Measurements from ENCODE around the gene DCC.

The DCC gene

DNA sequence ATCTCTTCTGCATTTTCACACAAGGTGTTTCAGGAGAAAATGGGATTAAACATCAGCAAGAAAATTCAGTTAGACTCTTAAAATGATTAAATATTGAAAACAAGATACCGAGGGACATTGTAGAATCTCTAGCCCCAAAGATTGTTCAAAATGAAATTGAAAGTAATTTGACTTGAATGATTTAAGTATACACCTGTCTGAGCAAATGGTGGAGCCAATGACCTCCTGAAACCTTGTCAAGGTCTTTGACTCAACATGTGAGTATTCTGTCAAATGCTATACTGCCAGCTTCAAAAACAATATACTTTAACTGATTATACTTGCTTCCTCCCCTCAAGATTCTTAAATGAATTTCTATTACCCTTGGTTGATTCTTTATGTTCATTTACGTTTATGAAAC is 411.0 kb downstream of the DCC start:
- DNase-seq (ENCODE audit: low spot score in 2 of 2) (no peak), ATAC-seq (replicated peaks; ENCODE audit: extremely low read depth, poor library complexity, severe bottlenecking) (no peak)
- H3K27ac Mint-ChIP-seq (ENCODE audit: low read depth) = no peak overlapping the region
- H3K27me3 Mint-ChIP-seq = no peaks in the 10 kb centered on the region
- H3K4me3 Mint-ChIP-seq = no peak overlapping the region
- H3K4me1 Mint-ChIP-seq = no peaks in the 10 kb centered on the region
- H3K9me3 Mint-ChIP-seq = peaks cover 6% of the 10 kb centered on the region
- H3K36me3 Mint-ChIP-seq (ENCODE audit: insufficient read depth) = no peaks in the 10 kb centered on the region

DNA sequence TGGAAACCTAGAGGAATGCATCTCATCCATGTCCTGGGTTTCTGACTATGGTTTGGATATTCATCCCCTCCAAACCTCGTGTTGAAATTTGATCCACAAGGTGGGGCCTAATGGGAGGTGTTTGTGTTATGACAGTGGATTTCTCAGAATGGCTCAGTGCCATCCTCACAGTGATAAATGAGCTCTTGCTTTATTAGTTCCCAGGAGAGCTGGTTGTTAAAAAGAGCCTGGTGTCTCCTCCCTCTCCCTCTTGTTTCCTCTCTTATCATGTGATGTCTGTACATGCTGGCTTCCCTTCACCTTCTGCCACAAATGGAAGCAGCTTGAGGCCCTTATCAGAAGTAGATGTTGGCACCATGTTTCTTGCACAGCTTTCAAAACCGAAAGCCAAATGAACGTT is 424.3 kb downstream of the DCC start:
- Mint-ChIP-seq H3K36me3 (ENCODE audit: insufficient read depth) (no peaks in the 10 kb centered on the region), H3K4me1 (no peaks in the 10 kb centered on the region), H3K27me3 (no peaks in the 10 kb centered on the region), H3K9me3 (peaks cover 15% of the 10 kb centered on the region), H3K4me3 (no peak overlapping the region), H3K27ac (ENCODE audit: low read depth) (no peak overlapping the region)
- DNase-seq (ENCODE audit: low spot score in 2 of 2) (no peak), ATAC-seq (replicated peaks; ENCODE audit: extremely low read depth, poor library complexity, severe bottlenecking) (no peak)

DNA sequence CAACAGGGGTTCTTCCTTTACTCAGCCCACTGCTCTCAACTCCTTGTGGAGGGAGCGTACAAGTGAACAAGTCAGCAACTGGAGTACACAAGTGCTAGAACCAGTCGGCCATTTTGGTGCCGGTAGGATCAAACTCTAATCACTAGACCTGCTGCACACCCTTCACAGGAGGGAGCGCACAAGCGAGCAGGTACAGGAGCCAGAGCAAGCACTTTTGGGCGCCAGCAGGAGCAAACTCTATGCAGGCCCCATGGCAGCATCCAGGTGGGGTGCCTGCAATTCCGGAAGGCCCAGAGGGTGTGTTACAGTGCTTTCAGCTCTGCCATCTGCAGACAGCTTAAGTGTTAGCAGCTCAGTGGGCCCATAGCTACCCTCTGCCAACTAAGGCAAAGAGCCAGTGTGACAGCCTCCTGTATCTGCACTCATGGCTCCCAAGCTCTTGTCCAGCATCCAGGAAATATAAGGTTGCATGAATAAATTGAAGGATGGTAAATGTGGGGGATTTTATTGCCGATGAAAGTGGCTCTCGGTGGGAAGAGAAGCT is 426.1 kb downstream of the DCC start:
- H3K36me3 Mint-ChIP-seq (ENCODE audit: insufficient read depth) = no peaks in the 10 kb centered on the region
- peaks cover 8% of the 10 kb centered on the region for H3K9me3 Mint-ChIP-seq
- H3K27me3 Mint-ChIP-seq = no peaks in the 10 kb centered on the region
- DNase-seq (ENCODE audit: low spot score in 2 of 2) (no peak), ATAC-seq (replicated peaks; ENCODE audit: extremely low read depth, poor library complexity, severe bottlenecking) (no peak)
- H3K4me1 Mint-ChIP-seq = no peaks in the 10 kb centered on the region
- no peak overlapping the region for H3K4me3 Mint-ChIP-seq
- no peak overlapping the region for H3K27ac Mint-ChIP-seq (ENCODE audit: low read depth)

DNA sequence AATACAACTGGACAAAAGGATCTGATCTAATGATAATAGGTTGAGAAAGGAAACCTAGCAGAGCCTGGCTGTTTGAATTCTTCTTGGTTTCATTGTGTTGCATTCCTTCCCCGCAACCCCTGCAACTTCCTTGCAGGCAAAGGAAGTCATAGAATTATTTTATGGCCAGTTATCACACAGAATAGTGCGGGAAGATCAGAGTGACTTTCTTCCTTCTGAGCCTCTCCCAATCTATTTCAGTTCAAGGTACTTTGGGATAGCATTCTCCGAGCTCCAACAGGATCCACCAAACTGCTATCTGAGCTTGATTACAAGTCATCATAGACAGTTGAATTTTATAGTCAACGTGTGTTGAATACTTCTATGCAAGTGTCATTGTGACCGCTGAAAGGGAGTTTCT is 441.1 kb downstream of the DCC start:
- ATAC-seq (replicated peaks; ENCODE audit: extremely low read depth, poor library complexity, severe bottlenecking) (no peak), DNase-seq (ENCODE audit: low spot score in 2 of 2) (no peak)
- Mint-ChIP-seq H3K4me1 (no peaks in the 10 kb centered on the region), H3K27ac (ENCODE audit: low read depth) (no peak overlapping the region), H3K9me3 (peaks cover 6% of the 10 kb centered on the region), H3K36me3 (ENCODE audit: insufficient read depth) (no peaks in the 10 kb centered on the region), H3K27me3 (no peaks in the 10 kb centered on the region), H3K4me3 (no peak overlapping the region)

DNA sequence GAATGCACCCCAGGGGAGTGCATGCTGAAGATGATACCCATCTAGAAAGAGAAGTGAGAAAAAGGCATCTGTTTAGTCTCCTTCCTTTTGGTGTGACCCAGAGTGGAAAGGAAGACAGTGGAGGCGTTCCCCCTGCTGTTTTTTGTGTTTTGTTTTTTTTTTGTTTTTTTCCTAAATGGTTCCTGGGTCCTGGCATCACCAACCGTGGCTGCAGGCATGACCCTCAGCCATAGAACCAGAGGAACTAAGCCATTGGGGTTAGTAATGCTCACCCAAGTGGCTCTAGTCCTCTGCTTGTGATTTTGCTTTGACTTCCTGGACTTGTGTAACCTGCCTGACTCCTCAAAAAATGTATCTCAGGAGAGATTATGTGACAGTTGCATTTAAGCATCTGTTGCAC is 451.3 kb downstream of the DCC start:
- Mint-ChIP-seq H3K27me3 (no peaks in the 10 kb centered on the region), H3K27ac (ENCODE audit: low read depth) (no peak overlapping the region), H3K4me3 (no peak overlapping the region), H3K4me1 (no peaks in the 10 kb centered on the region), H3K9me3 (peaks cover 29% of the 10 kb centered on the region), H3K36me3 (ENCODE audit: insufficient read depth) (peaks cover 3% of the 10 kb centered on the region)
- no peak for DNase-seq (ENCODE audit: low spot score in 2 of 2)
- no peak for ATAC-seq (replicated peaks; ENCODE audit: extremely low read depth, poor library complexity, severe bottlenecking)

DNA sequence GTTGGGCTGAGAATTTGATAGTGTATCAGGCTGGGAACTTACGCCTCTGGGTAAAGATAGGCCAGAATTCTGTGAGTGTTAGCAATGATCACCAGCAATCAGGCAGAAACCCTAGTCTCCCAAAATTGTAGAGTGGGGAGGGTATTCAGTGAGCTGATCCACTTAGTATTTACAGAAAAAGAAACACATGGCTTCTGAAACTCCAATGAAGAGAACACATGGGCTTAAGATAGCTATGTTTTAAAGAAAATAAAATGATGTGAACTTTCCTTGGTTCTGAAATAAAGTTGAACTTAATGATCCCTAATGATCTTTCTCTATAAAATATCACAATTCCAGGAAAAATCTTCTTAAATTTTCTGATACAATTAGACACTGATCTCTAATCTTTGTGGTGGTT is 472.8 kb downstream of the DCC start:
- Mint-ChIP-seq H3K9me3 (peaks cover 14% of the 10 kb centered on the region), H3K4me3 (no peak overlapping the region), H3K27me3 (no peaks in the 10 kb centered on the region), H3K4me1 (no peaks in the 10 kb centered on the region), H3K27ac (ENCODE audit: low read depth) (no peak overlapping the region), H3K36me3 (ENCODE audit: insufficient read depth) (no peaks in the 10 kb centered on the region)
- DNase-seq (ENCODE audit: low spot score in 2 of 2) (no peak), ATAC-seq (replicated peaks; ENCODE audit: extremely low read depth, poor library complexity, severe bottlenecking) (no peak)

DNA sequence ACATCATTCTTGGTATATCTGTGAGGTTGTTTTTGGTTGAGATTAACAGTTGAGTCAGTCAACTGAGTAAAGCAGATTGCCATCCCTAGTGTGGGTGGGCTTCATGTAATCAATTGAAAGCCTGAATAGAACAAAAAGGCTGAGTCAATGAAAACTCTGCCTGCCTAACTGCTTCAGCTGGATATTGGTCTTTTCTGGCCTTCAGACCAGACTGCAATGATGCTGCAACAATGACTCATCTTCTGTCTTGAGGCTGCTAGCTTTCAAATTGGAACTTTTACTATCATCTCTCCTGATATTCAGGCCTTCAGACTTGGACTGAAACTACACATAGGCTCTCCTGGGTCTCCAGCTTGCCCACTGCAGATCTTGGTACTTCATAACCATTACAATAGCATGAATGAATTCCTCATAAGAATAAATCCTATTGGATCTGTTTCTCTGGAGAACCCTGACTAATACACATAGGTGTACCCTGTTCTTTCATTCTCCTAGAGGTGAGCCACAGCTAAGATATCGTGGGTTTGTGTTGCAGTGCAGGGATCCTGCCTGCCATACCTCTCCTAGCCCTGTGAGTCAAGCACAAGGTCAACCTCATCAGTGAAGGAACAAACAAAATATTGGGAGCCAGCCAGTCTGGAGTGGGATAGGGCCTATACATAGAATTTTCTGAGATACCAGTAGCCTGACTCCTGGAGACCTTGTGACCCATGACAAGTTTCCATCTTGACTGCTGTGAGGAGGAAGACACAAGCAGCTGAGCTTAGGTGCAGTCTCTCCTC is 473.8 kb downstream of the DCC start:
- Mint-ChIP-seq H3K4me1 (no peaks in the 10 kb centered on the region), H3K4me3 (no peak overlapping the region), H3K9me3 (peaks cover 17% of the 10 kb centered on the region), H3K27me3 (no peaks in the 10 kb centered on the region), H3K36me3 (ENCODE audit: insufficient read depth) (no peaks in the 10 kb centered on the region), H3K27ac (ENCODE audit: low read depth) (no peak overlapping the region)
- DNase-seq (ENCODE audit: low spot score in 2 of 2) (no peak), ATAC-seq (replicated peaks; ENCODE audit: extremely low read depth, poor library complexity, severe bottlenecking) (no peak)

DNA sequence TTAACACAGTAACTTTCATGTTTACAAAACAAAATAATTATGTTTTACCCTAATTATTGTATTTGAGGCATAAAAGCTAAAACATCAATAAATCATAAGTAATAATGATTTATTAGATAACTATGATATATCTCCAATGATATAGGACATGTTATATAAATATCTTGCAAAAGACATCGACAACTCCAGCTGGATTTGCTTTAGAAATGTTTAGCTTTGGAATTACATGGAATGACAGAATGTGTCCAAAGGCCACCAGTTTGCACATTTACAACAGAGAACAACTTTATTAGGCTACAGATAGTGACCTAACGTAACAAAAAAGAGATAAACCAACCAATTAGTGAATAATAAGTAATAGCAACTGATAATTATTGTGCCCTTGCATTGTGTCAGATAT is 475.7 kb downstream of the DCC start:
- no peak overlapping the region for H3K27ac Mint-ChIP-seq (ENCODE audit: low read depth)
- peaks cover 12% of the 10 kb centered on the region for H3K9me3 Mint-ChIP-seq
- ATAC-seq (replicated peaks; ENCODE audit: extremely low read depth, poor library complexity, severe bottlenecking) (no peak), DNase-seq (ENCODE audit: low spot score in 2 of 2) (no peak)
- no peaks in the 10 kb centered on the region for H3K4me1 Mint-ChIP-seq
- no peaks in the 10 kb centered on the region for H3K27me3 Mint-ChIP-seq
- no peaks in the 10 kb centered on the region for H3K36me3 Mint-ChIP-seq (ENCODE audit: insufficient read depth)
- no peak overlapping the region for H3K4me3 Mint-ChIP-seq

DNA sequence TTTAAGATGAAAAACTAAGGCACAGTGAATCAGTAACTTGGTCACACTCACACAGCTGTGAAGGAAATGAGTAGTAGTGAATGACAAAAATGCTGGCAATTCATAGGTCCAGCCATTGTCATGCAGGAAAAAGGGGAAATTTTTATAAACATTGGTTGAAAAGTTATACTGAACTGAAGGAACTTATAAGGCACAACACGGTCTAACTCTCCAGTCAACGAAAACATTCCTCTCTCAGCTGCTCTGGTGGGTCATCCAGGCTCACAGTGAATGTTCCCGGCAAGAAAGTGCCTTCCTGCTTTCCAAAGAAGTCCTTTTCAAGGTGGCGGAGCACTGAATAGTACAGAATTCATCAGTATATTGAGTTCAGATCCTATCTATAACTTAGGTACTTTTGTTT is 476.1 kb downstream of the DCC start:
- ATAC-seq (replicated peaks; ENCODE audit: extremely low read depth, poor library complexity, severe bottlenecking) (no peak), DNase-seq (ENCODE audit: low spot score in 2 of 2) (no peak)
- Mint-ChIP-seq H3K4me3 (no peak overlapping the region), H3K27ac (ENCODE audit: low read depth) (no peak overlapping the region), H3K4me1 (no peaks in the 10 kb centered on the region), H3K36me3 (ENCODE audit: insufficient read depth) (no peaks in the 10 kb centered on the region), H3K27me3 (no peaks in the 10 kb centered on the region), H3K9me3 (peaks cover 14% of the 10 kb centered on the region)

DNA sequence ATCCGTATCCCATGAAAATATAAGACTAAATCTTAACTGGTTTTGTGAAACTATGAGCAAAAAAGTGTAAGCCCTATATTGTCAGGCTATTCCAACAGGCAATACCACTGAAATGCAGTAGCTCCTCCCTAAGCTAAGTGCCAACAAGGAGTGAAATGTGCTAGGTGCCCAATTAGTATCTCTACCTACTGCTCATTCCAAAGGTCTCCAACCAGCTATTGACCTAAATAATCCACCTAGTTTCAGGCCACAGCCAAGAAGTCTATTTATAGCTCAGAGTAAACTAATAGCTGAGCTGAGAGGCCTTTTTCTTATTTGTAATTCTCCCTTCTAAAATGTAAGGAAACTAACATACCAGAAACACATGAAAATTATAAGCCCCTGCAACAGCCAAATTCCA is 482.2 kb downstream of the DCC start:
- ATAC-seq (replicated peaks; ENCODE audit: extremely low read depth, poor library complexity, severe bottlenecking) (no peak), DNase-seq (ENCODE audit: low spot score in 2 of 2) (no peak)
- no peak overlapping the region for H3K27ac Mint-ChIP-seq (ENCODE audit: low read depth)
- peaks cover 20% of the 10 kb centered on the region for H3K9me3 Mint-ChIP-seq
- no peaks in the 10 kb centered on the region for H3K27me3 Mint-ChIP-seq
- H3K36me3 Mint-ChIP-seq (ENCODE audit: insufficient read depth) = no peaks in the 10 kb centered on the region
- H3K4me3 Mint-ChIP-seq = no peak overlapping the region
- no peaks in the 10 kb centered on the region for H3K4me1 Mint-ChIP-seq

DNA sequence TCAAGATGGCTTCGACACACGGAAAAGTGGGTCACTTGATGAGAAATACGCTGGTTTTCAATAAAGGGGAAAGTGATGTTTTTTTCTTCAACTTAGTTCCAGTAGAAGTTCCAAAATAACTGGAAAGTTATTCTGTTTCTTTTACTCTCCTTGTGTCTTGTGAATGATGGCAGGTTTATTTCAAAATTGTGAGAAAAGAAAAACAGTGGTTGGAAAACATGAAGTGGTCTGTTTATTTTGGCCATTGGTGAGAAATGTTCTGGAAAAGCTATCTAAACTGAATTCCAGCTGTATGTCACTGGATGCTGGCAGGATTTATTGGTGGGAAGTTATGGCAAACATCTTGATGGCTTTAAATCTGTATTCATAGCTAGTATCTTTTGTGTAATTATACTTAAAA is 484.1 kb downstream of the DCC start:
- Mint-ChIP-seq H3K4me1 (no peaks in the 10 kb centered on the region), H3K9me3 (peaks cover 17% of the 10 kb centered on the region), H3K36me3 (ENCODE audit: insufficient read depth) (no peaks in the 10 kb centered on the region), H3K27me3 (no peaks in the 10 kb centered on the region), H3K27ac (ENCODE audit: low read depth) (no peak overlapping the region), H3K4me3 (no peak overlapping the region)
- no peak for DNase-seq (ENCODE audit: low spot score in 2 of 2)
- ATAC-seq (replicated peaks; ENCODE audit: extremely low read depth, poor library complexity, severe bottlenecking) = no peak

DNA sequence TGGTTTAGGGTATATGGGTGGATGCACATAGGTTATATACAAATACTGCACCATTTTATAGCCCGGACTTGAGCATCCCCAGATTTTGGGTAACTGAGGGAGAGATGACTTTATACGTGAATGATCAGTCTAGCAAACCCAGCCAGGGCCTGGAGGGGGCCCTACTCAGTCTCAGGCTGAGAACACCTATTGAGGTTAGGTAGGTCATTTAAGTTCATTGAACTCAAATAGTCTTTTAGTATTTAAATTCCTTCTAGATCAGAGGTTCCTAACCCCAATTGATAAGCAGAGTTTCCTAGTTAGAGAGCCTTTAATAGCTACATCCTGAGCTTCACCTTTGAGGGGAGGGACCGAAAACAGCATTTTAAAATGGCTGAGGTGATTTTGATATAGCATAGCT is 487.0 kb downstream of the DCC start:
- Mint-ChIP-seq H3K27me3 (no peaks in the 10 kb centered on the region), H3K36me3 (ENCODE audit: insufficient read depth) (no peaks in the 10 kb centered on the region), H3K4me1 (no peaks in the 10 kb centered on the region), H3K9me3 (peaks cover 26% of the 10 kb centered on the region), H3K27ac (ENCODE audit: low read depth) (no peak overlapping the region), H3K4me3 (no peak overlapping the region)
- DNase-seq (ENCODE audit: low spot score in 2 of 2) (no peak), ATAC-seq (replicated peaks; ENCODE audit: extremely low read depth, poor library complexity, severe bottlenecking) (no peak)

DNA sequence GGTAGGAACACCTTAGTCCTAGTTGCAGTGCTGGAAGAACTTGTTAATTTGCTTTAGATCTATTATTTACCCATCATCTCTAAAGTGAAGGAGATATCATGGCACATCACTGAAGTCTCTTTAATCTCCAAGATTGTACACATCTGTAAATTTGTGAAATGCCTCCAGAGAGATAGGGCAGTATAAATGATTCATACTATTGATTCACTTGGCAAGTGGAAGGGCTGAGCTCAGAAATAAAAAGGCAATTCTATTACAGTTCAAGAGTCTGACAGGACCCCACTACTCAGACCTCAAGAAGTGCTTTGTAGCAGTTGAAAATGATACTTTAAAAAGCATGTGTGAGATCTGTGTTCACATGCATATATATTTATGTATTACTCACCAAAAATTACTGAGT is 489.3 kb downstream of the DCC start:
- H3K4me1 Mint-ChIP-seq = no peaks in the 10 kb centered on the region
- DNase-seq (ENCODE audit: low spot score in 2 of 2) = no peak
- no peak for ATAC-seq (replicated peaks; ENCODE audit: extremely low read depth, poor library complexity, severe bottlenecking)
- no peak overlapping the region for H3K27ac Mint-ChIP-seq (ENCODE audit: low read depth)
- no peak overlapping the region for H3K4me3 Mint-ChIP-seq
- H3K27me3 Mint-ChIP-seq = no peaks in the 10 kb centered on the region
- H3K36me3 Mint-ChIP-seq (ENCODE audit: insufficient read depth) = no peaks in the 10 kb centered on the region
- H3K9me3 Mint-ChIP-seq = peaks cover 20% of the 10 kb centered on the region

All from central memory CD8-positive, alpha-beta T cell (primary cell).